Measurements from ENCODE around the gene BATF.

The BATF gene

DNA sequence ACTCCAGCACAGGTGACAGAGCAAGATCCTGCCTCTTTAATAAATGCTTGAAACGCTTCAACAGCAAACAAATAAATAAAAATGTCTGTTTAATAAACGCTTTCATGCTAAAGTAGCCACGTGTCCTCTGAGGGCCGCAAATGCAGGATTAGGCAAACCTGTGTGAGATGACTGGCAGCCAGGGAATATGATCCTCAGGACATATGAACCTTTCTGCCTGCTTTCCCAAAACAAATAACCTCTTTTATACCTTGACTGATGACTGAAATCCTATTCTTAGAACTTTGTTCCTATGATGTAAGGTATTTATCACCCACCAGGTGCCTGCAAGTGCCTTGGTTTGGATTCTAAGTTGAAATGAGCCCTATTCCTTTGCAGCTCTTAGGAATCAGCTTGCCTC lies 41.7 kb downstream of the BATF start:
- no peak for DNase-seq (ENCODE audit: low read depth)

DNA sequence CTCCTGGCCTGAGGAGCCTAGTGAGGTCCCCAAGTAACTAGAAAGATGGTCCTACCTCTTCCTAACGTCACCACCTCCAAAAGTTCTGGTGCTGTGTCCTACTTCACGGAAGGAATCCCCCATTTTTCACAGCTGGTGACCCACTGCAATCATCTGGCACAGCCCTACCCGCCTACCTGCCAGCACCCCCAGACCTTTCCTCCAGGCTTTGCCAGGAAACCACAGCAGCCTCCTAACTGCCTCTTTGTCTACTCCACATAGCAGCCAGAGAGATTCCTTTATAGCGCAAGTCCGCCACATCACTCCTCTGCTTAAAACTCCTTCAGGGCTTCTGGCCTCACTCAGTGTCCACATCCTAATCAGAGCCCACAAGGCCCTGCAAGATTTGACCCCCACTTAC lies 42.8 kb downstream of the BATF start:
- no peak for DNase-seq (ENCODE audit: low read depth)

DNA sequence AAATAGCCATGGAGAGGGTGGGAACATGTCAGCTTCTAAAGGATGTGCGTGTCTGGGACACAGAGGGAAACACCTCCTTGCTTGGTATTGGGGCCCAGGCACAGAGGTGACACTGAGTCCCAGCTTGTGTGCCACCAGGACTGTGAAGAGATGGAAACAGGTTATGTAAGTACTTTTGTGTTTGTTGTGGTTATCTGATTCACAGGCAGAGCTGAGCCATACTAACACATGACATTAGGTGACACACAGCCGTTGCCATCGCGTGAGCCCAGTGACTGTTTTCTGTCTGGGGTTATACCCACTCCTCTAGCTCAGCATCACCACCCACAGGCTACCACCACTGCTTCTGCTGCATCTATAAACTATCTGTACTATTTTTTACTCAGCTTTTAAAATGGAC lies 44.1 kb downstream of the BATF start:
- no peak for DNase-seq (ENCODE audit: low read depth)

DNA sequence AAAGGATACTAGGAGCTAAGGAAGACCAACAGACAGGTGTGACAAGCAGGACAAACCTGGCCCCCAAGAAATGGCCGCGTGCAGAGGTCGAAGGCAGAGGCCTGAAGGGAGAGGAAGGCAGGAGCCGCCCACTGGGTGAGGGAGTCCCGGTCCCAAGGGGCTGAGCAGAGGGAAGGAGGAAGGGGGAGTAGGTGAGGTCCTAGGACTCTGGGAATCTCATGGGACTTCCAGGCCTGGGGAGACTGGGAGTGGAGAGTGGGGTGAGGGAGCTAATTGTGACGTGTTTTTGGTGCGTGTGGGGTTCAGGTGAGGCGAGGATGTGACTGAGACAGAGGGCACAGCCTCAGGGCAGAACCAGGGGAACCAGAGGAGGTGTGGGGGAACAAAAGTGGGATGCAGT lies 44.5 kb downstream of the BATF start:
- DNase-seq (ENCODE audit: low read depth) = no peak

DNA sequence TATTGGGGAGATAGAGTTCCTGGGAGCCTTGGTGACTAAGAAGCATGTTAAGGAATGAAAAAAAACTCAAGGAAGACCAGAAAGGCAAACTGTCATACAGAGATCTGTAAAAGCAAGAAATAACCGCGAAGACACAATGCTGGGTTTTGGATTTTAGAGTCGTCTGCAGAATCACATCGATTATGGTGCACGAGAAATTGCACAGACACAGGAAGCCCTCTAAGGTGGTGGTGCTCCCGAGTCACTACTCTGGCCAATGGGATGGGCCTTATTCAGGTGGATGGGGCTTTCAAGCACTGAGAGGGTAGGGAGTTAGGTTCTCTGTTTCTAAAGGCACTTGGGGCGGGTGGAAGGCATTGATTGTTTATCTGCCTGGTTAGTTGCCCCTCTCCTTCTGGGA lies 45.9 kb downstream of the BATF start:
- no peak for DNase-seq (ENCODE audit: low read depth)

DNA sequence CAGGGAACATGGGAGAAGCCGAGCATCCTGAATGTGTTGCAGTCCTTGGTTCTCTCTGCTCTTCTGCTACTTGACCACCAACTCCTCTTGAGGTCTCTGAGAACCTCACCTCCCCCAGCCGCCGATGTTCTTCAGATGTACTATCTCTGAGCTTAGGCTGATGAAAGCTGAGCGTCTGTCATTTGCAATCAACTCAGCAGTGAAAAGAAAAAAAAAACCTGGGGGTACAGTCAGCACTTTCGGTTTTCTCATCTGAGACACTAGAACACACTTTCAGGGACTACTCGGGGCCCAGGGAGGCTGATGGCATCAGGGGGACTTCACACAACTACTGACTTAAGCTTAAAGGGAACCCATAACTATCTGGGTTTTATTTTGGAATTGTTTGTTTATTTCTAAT lies 46.5 kb downstream of the BATF start:
- no peak for DNase-seq (ENCODE audit: low read depth)

DNA sequence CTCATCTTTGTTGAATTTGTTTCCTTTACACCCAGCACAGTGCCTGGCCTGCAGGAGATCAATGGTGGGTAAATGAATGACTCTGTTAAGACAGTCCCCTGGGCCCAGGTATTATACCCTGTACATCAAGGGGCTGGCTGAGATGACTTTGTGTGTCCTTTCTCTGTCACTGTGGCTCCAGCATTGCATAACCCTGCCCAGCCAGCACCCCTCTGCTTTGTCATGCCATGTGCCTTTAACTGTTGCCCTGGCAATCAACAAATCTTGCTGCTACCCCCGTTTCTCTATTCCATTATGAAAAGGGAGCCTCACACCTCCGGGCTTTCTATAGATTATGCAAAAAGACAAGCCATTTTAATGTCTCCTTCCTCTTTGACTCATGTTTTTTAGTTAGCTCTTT lies 48.5 kb downstream of the BATF start:
- DNase-seq (ENCODE audit: low read depth) = no peak

DNA sequence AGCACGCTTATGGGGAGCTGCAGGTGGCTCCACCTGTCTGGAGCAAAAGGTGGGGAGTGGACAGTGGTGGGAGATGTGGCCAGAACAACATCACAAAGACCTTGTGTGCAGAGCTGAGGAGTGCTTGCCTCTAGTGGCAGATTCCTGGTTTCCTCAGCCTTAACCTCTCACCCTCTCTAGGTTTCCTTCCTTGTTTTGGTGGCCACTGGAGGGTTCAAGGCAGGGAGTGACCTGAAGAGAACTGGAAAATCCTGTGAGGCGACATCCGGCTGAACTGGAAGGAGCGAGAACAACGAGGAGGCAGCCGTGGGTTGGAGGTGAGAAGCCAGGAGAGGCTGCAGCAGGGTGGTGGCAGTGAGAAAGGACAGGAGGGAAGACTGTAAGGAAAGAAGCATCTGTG lies 49.8 kb downstream of the BATF start:
- no peak for DNase-seq (ENCODE audit: low read depth)

DNA sequence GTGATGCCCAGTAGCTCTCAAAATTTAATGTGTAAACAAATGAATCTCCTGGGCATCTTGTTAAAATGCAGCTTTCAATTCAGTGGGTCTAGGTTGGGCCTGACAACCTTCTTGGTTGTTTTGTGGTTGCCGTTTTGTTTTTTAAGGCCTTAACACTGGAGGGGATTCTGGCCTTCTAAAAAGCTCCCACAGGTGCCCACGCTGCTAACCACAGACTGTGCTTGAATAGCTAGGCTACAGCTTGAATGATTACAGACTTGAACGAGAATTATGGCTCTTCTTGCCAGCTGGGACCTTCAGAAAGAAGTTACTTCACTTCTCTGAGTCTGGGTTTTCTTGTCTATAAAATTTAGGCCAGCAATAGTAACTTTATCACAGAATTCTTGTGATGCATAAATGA lies 54.8 kb downstream of the BATF start:
- DNase-seq (ENCODE audit: low read depth) = no peak

DNA sequence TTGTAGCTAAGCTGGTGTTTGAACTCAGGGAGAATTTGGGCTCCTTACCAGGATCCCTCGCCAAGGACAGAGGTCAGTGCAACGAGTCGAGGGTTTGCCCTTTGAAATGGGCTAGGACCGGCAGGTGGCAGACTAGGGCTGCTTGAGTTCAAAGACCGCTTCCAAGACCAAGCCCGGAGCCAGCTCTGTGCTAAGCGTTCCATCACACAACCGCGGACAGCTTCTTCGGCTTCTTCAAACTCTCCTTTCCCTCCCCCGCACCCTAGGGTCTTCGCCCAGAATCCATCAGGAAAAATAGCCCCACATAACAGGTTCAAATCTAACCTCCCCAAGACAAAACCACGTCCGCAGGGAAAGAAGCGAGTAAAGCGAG lies 55.4 kb downstream of the BATF start:
- DNase-seq (ENCODE audit: low read depth) = peak; percentile 34

DNA sequence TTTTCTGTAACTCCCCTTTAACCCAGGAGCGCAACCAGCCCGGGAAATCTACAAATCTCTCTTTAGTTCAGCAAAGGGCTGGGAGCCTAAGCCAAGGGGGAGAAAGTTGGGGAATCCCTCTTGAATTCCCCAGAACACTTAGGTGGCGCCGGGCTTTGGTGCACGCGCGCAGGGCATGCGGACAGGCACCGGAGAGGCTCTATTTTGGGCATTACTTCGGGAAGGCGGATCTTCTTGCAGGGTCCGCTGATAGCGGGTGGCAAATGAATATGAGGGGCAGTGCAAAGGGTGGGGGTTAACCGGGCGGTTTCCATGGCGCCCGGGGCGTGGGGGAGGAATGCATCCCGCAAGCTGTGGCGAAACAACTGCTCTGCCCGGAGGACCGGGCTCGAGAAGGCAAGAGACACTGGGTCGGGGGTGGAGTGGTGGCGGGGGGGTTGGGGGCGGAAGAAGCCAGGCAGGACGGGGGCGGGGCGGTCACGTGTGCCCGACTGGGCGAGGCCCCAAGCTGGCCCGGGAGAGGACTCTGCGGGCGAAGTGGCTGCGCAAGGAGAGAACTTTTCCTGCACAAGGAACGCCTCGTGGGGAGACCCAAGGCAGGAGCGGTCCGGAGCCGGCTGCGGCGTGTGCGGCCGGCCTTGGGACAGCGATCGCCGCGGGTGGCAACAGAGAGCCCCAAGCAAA lies 56.0 kb downstream of the BATF start, which contains the start of gene FLVCR2:
FLVCR2 (plus strand) TSS at position 519 of the 684 bp plus-strand sequence. CDS start 353 bp downstream, outside the sequence.
- no peak for DNase-seq (ENCODE audit: low read depth)

DNA sequence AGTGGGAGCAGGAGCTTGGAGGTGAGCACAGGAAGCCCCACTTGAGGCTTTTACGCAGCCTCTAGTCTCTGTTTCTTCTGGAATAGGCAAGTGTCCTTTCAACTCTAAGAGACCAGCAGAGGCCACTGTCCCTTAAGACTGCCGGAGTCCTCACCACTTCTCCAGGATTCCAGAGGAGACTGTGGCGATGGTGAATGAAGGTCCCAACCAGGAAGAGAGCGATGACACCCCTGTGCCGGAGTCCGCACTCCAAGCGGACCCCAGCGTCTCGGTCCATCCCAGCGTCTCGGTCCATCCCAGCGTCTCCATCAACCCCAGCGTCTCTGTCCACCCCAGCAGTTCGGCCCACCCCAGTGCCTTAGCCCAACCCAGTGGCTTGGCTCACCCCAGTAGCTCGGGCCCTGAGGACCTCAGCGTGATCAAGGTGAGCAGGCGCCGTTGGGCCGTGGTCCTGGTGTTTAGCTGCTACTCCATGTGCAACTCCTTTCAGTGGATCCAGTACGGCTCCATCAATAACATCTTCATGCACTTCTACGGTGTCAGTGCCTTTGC lies 56.6 kb downstream of the BATF start:
- DNase-seq (ENCODE audit: low read depth) = no peak

DNA sequence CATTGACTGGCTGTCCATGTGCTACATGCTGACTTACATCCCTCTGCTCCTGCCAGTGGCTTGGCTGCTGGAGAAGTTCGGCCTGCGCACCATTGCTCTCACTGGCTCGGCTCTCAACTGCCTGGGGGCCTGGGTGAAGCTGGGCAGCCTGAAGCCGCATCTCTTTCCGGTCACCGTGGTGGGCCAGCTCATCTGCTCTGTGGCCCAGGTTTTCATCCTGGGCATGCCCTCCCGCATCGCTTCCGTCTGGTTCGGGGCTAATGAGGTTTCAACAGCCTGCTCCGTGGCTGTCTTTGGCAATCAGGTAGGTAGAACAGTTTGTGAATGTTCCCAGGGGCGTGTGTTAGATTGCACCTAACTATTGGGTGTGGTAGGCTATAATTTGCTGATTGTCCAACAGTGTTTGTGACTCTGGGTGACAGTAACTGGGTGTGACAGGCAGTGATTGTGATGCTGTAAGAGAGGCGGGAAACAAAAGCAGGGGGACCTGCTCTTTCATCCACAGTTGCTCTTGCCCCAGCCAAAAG lies 57.1 kb downstream of the BATF start:
- no peak for DNase-seq (ENCODE audit: low read depth)

DNA sequence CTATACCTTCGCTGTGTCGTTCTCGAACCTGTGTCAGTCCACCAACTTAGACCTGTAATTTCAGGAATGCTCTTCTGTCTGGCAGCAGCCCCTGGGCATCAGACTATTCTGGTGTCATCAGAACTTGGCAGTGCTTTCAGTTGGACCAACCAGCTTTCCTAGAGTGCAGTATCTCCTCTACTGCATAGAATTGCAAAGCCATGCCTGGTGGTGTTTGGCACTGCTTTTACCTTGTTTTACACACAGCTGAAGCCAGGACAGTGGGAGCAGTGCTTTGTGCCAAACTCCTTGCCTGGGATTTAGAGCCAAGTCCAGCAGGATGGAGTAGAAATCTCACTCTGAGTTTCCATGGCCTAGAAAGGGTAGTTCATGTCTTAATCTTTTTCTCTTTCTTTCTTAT lies 57.6 kb downstream of the BATF start:
- no peak for DNase-seq (ENCODE audit: low read depth)

DNA sequence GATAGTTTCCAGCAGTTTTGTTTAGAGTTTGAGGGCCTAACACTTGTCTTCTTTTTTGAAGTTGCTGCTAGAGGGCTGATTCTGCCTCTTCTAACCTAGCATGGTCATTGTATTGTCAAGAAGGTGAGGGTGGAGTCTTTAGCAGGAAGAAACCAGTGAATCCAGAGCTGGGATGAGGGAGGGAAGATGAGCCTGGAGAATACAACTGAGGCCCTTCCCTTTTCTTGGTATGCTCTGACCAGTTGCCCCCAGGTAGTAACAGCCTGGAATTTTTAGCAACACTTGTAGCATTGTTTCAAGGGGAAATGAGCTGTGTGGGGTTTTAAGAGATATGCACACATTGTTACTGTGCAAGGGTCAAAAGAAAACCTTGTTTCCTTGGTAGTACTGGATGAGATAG lies 65.1 kb downstream of the BATF start:
- no peak for DNase-seq (ENCODE audit: low read depth)

DNA sequence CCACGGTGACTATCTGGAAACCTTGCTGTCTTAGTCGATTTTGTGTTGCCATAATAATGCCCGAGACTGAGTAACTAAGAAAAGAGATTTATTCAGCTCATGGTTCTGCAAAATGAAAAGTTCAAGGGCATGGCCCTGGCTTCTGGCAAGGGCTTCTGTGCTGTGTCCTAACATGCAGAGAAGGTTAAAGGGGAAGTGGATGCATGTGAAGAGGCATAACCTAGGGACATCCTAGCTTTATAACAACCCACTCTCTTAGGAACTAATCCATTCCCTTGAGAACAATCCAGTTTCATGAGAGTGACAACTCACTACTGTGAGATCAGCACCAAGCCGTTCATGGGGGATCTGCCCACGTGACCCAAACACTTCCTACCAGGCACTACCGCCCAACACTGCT lies 67.7 kb downstream of the BATF start:
- DNase-seq (ENCODE audit: low read depth) = no peak

DNA sequence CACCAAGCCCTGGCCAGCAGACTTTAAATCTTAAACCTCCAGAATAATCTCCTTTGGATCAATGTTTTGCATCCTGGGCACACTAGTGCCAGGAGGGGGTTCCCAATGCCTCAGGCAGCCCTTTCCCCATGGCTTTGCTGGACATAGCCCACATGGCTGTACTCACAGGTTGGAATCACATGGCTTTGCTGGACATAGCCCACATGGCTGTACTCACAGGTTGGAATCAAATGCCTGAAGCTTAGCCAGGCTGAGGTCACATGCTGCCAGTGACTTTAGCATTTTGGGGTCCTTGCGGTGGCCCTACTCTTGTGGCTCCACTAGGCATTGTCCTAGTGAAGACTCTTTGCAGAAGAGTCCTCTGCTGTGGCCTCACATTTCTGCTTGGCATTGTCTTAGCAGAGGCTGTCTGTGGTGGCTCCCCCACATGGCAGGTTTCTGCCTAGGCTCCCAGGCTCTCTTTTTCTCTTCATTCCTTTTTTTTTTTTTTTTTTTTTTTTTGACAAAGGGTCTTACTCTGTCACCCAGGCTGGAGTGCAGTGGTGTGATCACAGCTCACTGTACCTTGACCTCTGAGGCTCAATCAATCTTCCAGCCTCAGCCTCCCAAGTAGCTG lies 69.2 kb downstream of the BATF start:
- DNase-seq (ENCODE audit: low read depth) = no peak

DNA sequence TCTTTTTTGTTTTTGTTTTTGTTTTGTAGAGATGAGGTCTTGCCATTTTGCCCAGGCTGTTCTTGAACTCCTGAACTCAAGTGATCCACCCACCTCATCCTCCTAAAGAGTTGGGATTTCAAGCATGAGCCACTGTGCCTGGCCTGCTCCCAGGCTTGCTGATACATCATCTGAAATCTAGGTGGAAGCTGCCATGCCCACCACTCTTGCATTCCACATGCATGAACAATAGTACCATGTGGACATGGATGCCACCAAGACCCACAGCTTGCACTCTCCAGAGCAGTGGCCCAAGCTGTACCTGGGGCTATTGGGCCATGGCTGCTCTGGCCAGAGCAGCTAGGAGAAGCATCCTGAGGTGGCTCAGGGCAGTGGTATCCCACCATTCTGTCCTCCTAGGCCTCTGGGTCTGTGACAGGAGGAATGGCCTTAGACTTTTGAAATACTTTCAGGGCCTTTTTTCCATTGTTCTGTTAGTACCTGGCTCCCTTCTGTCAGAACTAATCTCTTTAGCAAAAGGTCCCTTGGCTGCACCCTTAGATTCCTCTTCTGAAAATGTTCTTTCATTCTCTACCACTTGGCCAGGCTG lies 69.8 kb downstream of the BATF start:
- DNase-seq (ENCODE audit: low read depth) = no peak

DNA sequence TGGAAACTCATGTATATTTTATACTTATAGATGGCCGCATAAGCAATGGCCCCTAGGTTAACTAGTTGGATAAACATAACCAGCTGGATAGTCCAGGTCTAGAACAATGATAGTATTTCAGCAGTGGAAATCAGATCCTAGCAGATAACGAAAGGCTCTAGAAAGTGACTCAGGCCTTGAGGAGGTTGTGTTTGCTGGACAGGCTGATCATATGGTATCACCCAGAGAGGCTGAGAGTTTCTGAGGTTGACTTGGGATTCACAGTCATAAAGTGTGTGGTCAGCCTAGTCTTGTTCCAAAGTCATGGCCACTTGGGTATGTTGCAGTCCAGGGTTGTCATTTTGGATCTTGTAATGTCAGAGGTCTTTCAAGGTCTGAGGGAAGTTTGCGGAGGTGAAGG lies 73.0 kb downstream of the BATF start:
- no peak for DNase-seq (ENCODE audit: low read depth)
